ENCODE data around the gene MRAP.

GRCh38 chr21:32276671-32277070 lies 22.0 kb upstream of the MRAP start:
- TF ChIP-seq TARDBP (IDR thresholded peaks at IDR 0.05; ENCODE audit: borderline replicate concordance) (no peak), POLR2A (IDR thresholded peaks at IDR 0.05; ENCODE audit: low read depth, low read length) (no peak), RCOR1 (conservative IDR thresholded peaks at IDR 0.05; ENCODE audit: low read depth, low read length) (no peak)
